GM19372 (cell line): Measurements from ENCODE around the gene PKHD1.
"Not testable (repeated sequence)": the region's sequence is repeated elsewhere in the genome, so short reads cannot be mapped to it uniquely, and the experiment has no call there.

Experiments
- ATAC-seq: cut with Tn5 transposase; IDR thresholded peaks from one replicate; pipeline ENCODE4 v1.9.1; 2021; ENCODE audit warnings: mild to moderate bottlenecking, low read depth, moderate library complexity; ENCODE audit not compliant: unreplicated experiment

PKHD1 gene

GRCh38 chr6:51885957-51886356, 201.5 kb downstream of the PKHD1 start:
- ATAC-seq = no peak

- ATAC-seq = no peak
Measured at GRCh38 chr6:51868591-51869355, 218.6 kb downstream of the PKHD1 start.

DNA sequence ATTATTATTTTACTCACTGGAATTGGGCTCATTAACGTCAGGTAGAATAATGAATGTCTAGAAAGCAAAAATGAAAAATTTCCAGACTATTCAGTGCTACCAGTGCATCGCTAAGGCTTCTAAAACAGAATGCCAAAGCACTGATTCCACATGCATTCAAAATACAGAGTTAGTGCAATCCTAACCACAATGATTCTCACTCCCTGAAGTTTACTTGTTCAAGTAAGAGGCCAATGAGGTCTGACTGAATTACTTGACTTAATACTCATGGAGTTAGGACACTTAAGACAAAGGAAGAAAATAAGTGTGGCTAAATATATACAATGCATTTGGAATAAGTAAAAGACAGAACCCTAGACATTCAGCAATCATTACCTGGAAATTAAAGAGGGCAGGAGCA, 220.5 kb downstream of the PKHD1 start:
- ATAC-seq = no peak

DNA sequence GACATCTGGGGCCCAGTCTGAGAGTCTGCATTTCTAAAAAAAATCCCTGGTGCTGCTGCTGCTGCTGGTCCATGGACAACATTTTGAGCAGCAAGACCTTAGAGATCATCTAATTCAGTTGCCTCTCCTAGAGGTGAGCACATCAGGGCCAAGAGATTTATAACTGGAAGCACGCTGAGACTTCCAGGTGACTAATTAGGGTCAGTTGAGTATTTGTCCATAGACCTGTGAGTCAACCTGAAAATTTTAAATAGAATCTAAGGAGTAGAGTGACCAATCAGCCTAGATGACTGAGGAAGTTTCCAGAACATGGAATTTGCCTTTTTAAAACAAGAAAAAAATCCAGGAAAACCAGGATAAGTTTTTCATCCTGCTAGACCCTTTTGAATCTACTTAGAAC, 221.4 kb downstream of the PKHD1 start:
- ATAC-seq = no peak

DNA sequence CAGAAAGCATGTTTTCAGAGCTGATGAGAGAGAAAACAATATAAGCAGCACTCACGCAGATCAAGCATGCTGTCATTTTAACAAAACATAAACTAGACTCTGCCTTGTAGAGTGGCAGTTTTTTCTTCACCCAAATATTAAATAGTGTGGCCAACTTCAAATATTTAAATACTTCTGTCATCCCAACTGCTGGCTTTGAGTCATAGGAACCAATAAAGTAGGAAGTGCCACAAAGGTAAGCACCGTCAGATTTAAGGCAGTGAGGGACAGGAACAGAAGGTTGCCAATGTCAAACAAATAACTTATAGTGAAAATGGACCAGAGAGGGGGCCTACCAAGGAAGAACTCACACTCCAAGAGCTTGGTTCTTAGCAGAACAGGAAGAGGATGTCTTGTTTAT, 222.2 kb downstream of the PKHD1 start:
- no peak for ATAC-seq

GRCh38 chr6:51857134-51857533, 230.3 kb downstream of the PKHD1 start:
- no peak for ATAC-seq

DNA sequence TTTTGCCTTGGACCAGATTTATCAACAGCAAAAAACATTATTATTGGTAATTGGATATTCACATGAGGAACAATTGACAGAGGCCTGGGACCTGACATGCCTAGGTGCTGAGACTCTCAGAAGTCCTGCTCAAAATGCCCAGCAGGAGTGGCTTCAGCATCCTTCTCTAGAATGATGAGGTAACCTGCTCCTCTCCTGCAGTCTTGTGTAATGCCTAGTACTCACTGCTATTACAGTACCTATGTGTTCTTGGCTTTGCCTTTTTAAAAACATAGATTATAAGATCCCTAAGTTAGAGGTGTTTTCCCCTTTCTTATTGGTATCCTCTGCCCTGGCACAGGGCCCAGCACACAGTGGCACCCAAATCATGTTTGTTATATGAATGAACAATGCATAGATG, 230.9 kb downstream of the PKHD1 start:
- no peak for ATAC-seq

DNA sequence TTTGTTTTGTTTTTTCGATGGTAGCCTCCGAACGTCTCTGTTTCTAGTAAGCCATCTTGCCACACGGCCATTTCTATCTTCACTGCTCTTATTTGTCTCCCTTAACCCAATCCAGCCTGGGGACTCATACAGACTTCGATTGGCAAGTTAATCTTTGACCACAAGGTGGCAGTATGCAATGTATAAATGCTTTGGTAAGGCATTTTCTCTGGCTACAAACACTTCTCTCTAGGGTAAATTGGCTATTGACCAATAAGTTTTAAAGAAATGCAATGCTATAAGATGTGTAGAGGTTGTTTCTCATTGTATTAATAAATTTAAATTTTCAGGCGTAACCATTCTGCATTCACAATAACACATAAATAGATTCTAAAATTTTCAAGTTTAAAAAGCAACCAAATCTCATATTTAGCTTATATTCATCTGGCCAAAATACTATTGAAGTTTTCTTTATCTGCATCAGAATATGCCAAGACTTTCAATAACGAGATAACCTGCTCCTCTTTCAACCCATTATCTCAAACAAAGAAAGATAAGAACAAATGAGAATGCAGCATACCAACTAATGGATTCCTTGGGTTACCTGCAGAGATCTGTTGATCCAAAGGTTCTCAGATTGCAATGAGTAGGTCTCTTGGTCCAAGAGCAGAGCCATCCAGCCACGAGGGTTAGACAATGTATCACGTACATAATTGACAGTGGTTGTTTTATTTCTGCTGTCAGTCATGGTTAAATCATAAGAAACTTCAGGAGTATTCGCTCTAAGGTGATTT, 231.9 kb downstream of the PKHD1 start:
- peak; percentile 84 for ATAC-seq

GRCh38 chr6:51854876-51855275, 232.5 kb downstream of the PKHD1 start:
- ATAC-seq = no peak

GRCh38 chr6:51854347-51854746, 233.1 kb downstream of the PKHD1 start:
- no peak for ATAC-seq

DNA sequence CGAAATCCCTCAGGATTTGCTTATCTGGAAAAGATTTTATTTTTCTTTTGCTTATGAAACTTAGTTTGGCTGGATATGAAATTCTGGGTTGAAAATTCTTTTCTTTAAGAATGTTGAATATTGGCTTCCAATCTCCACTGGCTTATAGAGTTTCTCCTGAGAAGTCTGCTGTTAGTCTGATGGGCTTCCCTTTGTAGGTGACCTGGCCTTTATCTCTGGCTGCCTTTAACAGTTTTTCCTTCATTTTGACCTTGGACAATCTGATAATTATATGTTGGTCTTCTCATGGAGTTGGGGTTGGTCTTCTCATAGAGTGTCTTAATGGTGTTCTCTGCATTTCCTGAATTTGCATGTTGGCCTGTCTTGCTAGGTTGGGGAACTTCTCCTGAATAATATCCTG, 234.3 kb downstream of the PKHD1 start:
- not testable (repeated sequence) for ATAC-seq

DNA sequence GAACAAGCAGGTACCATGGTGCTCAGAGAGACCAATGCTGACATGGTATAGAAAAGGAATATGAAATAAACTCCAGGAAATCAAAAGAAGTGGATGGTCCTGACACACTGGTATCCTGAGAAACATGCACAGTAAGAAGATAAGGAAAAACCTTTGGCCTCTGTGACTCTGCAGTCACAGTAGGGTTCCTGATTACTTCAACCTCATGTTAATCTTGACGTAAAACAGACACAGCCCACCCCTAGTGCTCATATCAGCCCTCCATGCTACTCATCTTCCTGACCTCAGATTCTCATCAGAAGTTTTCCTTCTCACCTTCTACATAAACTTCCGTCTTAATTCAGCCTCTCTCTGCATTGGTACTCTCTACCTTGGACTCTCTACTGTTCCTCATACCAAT, 240.9 kb downstream of the PKHD1 start:
- no peak for ATAC-seq

- ATAC-seq = no peak
Measured at GRCh38 chr6:51844336-51844735, 243.1 kb downstream of the PKHD1 start.

GRCh38 chr6:51843456-51844056, 243.9 kb downstream of the PKHD1 start:
- ATAC-seq = no peak

GRCh38 chr6:51842804-51843378, 244.5 kb downstream of the PKHD1 start:
- ATAC-seq = no peak

GRCh38 chr6:51842061-51842803, 245.2 kb downstream of the PKHD1 start:
- no peak for ATAC-seq

GRCh38 chr6:51841626-51842025, 245.8 kb downstream of the PKHD1 start:
- ATAC-seq = no peak

GRCh38 chr6:51839726-51840374, 247.6 kb downstream of the PKHD1 start:
- no peak for ATAC-seq

DNA sequence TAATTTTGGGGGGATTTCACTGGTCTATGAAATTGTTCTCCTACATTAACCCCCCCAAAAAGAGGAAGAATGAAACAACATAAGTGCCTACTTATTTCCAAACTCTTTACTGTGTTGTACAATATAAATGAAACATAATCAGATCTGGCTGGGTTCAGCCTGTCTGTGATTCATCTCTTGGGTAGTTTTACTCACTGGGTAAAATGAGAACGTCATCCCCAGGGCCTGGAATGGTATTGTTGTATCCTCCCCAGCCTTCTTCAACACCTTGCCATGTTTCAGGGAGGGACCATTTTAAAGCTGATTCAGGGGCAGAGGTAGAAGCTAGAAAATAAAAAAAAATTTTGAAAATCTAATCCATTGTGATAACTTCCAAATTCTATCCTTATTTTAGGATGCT, 256.7 kb downstream of the PKHD1 start:
- ATAC-seq = no peak

GRCh38 chr6:51827580-51827979, 259.8 kb downstream of the PKHD1 start:
- no peak for ATAC-seq
